Vagina (tissue), 2 donors: ENCODE measurements around the gene C1R. TPM values are rescaled to one million over a fixed set of nuclear protein-coding genes. Genes with fewer than 3 reads are reported as not detected.
"Not testable (repeated sequence)": the region's sequence is repeated elsewhere in the genome, so short reads cannot be mapped to it uniquely, and the experiment has no call there.

Experiments
- DNase-seq, 2 donors: peaks; one replicate each; pipeline ENCODE4 v3.0.0-alpha.2; 2017; ENCODE audit errors: extremely low spot score in 2 of 2
- H3K27ac ChIP-seq: fragments of 200-600 bp; sonication (generic); one replicate; pipeline ENCODE4 v1.5.1; 2019
- H3K27me3 ChIP-seq: fragments of 200-600 bp; sonication (generic); one replicate; pipeline ENCODE4 v1.5.1; 2019
- H3K36me3 ChIP-seq, 2 donors: fragments of 200-600 bp; sonication (generic); one replicate each; pipeline ENCODE4 v1.5.1; 2017 to 2019
- H3K4me1 ChIP-seq: fragments of 200-600 bp; sonication (generic); one replicate; pipeline ENCODE4 v1.5.1; 2019
- H3K4me3 ChIP-seq, 2 donors: fragments of 200-600 bp; sonication (generic); 1 replicate in 1 of 2; 2 replicates in 1 of 2; pipeline ENCODE4 v1.5.1; 2016 to 2019
- H3K9me3 ChIP-seq: fragments of 200-600 bp; sonication (generic); one replicate; pipeline ENCODE4 v1.5.1; 2019
- POLR2A ChIP-seq, 2 donors: fragments of 450-650 bp; IDR thresholded peaks; one replicate each; pipeline ENCODE4 v1.6.1; 2017; ENCODE audit warnings: antibody characterized with exemption in 2 of 2, mild to moderate bottlenecking in 2 of 2, moderate library complexity in 2 of 2
- POLR2AphosphoS5 ChIP-seq, 2 donors: sonication (generic); formaldehyde crosslinking; IDR thresholded peaks; one replicate each; pipeline ENCODE4 v1.9.0; 2017; ENCODE audit warnings: antibody characterized with exemption in 2 of 2, mild to moderate bottlenecking in 2 of 2, low read depth in 1 of 2; ENCODE audit not compliant: insufficient read depth in 1 of 2
- intact Hi-C: fragments of 100-400 bp; cut with DNase I; formaldehyde crosslinking; loops from one replicate; pipeline ENCODE4 v1.15.1; 2023
- total RNA-seq: library from RNA; depleted of rRNA; stranded (reverse); fragments of >200 nt; gene quantifications from one replicate; pipeline ENCODE4 v1.2.3, GENCODE V29; 2016
- TF ChIP-seq, protein P1 (sequence below), 3 experiments: fragments of 450-650 bp in 2 of 3; fragments of 200-600 bp in 1 of 3; sonication (generic) in 1 of 3; IDR thresholded peaks; one replicate each; pipeline ENCODE4 v1.5.1; 2017 to 2019; ENCODE audit warnings: antibody characterized with exemption in 3 of 3, mild to moderate bottlenecking in 2 of 3, moderate library complexity in 2 of 3

C1R gene
- total RNA-seq, 1 donor from 2014 or later, result 830 TPM

DNA sequence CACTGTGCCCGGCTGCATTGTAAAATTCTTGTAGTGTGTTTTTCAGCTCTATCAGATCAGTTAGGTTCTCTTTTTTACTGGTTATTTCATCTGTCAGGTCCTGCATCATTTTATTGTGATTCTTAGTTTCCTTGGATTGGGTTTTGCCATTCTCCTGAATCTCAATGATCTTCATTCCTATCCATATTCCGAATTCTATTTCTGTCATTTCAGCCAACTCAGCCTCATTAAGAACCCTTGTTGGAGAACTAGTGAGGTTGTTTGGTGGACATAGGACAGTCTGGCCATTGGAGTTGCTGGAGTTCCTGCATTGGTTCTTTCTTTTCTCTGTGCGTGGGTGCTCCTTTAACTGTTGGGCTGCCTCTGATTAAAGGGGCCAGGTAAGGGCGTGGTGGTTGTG lies 37.3 kb downstream of the C1R start:
- Histone ChIP-seq H3K36me3 (no peaks in the 10 kb centered on the region), H3K27me3 (no peaks in the 10 kb centered on the region), H3K4me3 (no peak overlapping the region), H3K4me1 (peaks cover 5% of the 10 kb centered on the region), H3K9me3 (no peaks in the 10 kb centered on the region), H3K27ac (no peak overlapping the region)
- TF ChIP-seq POLR2AphosphoS5 (IDR thresholded peaks at IDR 0.05; ENCODE audit: insufficient read depth in 1 of 2, low read depth in 1 of 2) (no peak), POLR2A (IDR thresholded peaks at IDR 0.05) (no peak)
- TF ChIP-seq, protein P1, sequence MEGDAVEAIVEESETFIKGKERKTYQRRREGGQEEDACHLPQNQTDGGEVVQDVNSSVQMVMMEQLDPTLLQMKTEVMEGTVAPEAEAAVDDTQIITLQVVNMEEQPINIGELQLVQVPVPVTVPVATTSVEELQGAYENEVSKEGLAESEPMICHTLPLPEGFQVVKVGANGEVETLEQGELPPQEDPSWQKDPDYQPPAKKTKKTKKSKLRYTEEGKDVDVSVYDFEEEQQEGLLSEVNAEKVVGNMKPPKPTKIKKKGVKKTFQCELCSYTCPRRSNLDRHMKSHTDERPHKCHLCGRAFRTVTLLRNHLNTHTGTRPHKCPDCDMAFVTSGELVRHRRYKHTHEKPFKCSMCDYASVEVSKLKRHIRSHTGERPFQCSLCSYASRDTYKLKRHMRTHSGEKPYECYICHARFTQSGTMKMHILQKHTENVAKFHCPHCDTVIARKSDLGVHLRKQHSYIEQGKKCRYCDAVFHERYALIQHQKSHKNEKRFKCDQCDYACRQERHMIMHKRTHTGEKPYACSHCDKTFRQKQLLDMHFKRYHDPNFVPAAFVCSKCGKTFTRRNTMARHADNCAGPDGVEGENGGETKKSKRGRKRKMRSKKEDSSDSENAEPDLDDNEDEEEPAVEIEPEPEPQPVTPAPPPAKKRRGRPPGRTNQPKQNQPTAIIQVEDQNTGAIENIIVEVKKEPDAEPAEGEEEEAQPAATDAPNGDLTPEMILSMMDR (IDR thresholded peaks at IDR 0.05), result no peak
- intact Hi-C loops, result no loop called here
- no peak for DNase-seq

GRCh38 chr12:7049973-7050372 lies 42.3 kb downstream of the C1R start:
- intact Hi-C loops, H3K9me3 ChIP-seq: not testable (repeated sequence)

DNA sequence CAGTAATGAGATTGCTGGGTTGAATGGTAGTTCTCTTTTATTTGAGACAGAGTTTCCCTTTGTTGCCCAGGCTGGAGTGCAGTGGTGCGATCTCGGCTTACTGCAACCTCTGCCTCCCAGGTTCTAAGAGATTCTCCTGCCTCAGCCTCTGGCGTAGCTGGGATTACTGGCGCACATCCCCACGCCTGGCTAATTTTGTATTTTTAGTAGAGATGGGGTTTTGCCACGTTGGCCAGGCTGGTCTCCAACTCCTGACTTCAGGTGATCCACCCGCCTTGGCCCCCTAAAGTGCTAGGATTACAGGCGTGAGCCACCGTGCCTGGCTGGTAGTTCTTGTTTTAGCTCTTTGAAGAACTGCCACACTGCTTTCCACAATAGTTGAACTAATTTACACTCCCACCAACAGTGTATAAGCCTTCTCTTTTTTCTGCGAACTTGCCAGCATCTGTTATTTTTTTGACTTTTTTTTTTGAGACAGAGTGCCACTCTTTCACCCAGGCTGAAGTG lies 42.7 kb downstream of the C1R start:
- H3K4me1 ChIP-seq, H3K9me3 ChIP-seq, intact Hi-C loops, H3K27ac ChIP-seq, H3K36me3 ChIP-seq, H3K27me3 ChIP-seq, H3K4me3 ChIP-seq, DNase-seq: not testable (repeated sequence)

More at GRCh38 chr12:7049973-7050372, 42.3 kb downstream of the C1R start:
- not testable (repeated sequence) for DNase-seq, H3K27me3 ChIP-seq, H3K4me1 ChIP-seq, H3K27ac ChIP-seq, H3K36me3 ChIP-seq, H3K4me3 ChIP-seq

DNA sequence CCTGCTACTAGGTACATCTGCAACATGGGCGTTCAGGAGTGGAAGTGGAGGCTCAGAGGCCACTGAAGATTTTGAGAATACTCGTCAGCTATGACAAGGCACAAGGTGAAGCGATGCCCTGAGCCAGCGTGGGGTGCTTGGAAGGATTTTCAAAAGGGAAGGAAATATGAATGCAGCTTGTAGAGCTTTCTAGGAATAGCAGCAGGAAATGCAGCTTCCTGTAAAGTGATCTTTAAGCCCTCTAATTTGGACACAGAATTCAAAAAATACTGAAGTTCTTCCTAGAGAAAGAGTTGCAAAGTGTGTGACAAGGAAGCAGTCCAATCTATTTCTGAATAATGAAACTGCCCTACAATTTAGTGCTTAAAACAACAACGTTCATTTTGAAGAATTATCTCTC lies 44.9 kb downstream of the C1R start:
- H3K9me3 ChIP-seq, result no peaks in the 10 kb centered on the region
- no peak overlapping the region for H3K27ac ChIP-seq
- H3K36me3 ChIP-seq, result no peaks in the 10 kb centered on the region
- intact Hi-C loops, result no loop called here
- H3K27me3 ChIP-seq, result no peaks in the 10 kb centered on the region
- TF ChIP-seq POLR2A (IDR thresholded peaks at IDR 0.05), result no peak
- TF ChIP-seq, protein P1 (IDR thresholded peaks at IDR 0.05), result no peak
- no peak for TF ChIP-seq POLR2AphosphoS5 (IDR thresholded peaks at IDR 0.05; ENCODE audit: insufficient read depth in 1 of 2, low read depth in 1 of 2)
- DNase-seq, result no peak
- H3K4me3 ChIP-seq, result no peak overlapping the region
- H3K4me1 ChIP-seq, result no peaks in the 10 kb centered on the region

DNA sequence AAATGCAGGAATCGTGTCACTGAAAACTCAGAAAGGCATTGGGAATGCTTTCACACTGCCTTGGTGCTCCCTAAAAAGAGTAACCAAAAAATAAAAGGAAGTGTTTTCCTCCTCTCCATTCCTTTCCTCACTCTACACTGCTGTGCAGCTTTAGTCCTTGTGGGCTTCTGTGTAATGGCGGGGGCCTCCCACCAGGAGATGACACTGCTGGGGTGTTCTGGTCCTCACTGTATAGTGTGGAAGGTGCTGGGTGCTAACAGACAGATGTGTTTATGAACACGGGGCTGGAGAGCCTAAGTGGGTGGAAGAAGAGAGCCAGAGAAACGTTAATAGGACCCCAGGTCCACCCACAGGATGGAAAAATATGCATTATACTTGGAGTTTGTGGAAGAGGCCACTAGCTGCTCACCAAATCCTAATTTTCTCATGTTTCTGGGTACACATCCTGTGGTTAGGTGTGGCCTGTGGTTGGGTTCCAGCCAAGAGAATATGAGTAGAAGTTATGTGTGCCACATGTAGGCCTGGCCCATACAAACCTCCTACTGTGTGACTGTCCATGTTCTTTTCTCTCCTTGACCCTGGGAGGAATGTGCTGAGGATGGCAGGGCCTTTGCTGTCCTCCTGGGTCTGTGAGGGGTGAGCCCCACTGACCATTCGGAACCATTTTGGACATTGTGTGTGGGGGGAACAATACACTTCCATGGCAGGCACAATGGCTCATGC lies 45.7 kb downstream of the C1R start:
- H3K4me3 ChIP-seq, result no peak overlapping the region
- DNase-seq, result no peak
- no peaks in the 10 kb centered on the region for H3K36me3 ChIP-seq
- H3K27ac ChIP-seq, result no peak overlapping the region
- intact Hi-C loops, result no loop called here
- H3K4me1 ChIP-seq, result no peaks in the 10 kb centered on the region
- H3K27me3 ChIP-seq, result no peaks in the 10 kb centered on the region
- TF ChIP-seq, protein P1 (IDR thresholded peaks at IDR 0.05), result no peak
- TF ChIP-seq POLR2A (IDR thresholded peaks at IDR 0.05) (no peak), POLR2AphosphoS5 (IDR thresholded peaks at IDR 0.05; ENCODE audit: insufficient read depth in 1 of 2, low read depth in 1 of 2) (no peak)
- no peaks in the 10 kb centered on the region for H3K9me3 ChIP-seq

DNA sequence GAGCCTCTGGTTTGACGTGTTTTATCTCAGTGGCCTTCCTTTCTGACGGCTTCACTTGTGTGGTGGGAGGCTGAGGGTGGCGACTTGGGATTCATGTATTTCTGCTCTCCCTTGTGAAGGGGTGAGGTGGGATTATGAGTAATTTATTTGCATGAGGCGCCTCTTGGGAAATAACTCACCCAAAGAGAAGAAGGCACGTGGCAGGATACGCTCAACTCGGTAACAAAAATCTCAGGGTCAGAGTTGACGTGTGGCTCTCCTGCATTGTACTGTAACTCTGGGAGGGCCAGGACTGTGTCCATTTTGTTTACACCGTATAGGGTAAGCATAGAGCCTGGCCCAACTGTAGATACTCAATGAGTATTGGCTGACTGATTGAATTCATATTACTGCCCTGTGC lies 46.3 kb downstream of the C1R start:
- Histone ChIP-seq H3K27me3 (no peaks in the 10 kb centered on the region), H3K36me3 (no peaks in the 10 kb centered on the region), H3K9me3 (no peaks in the 10 kb centered on the region), H3K4me1 (no peaks in the 10 kb centered on the region), H3K4me3 (no peak overlapping the region), H3K27ac (no peak overlapping the region)
- DNase-seq, result no peak
- intact Hi-C loops, result no loop called here
- TF ChIP-seq POLR2AphosphoS5 (IDR thresholded peaks at IDR 0.05; ENCODE audit: insufficient read depth in 1 of 2, low read depth in 1 of 2) (no peak), POLR2A (IDR thresholded peaks at IDR 0.05) (no peak)
- TF ChIP-seq, protein P1 (IDR thresholded peaks at IDR 0.05), result no peak
